Activated naive CD4-positive, alpha-beta T cell treated with anti-CD3 and anti-CD28 coated beads, Interleukin-2, amount 10 ng/mL, durations not matched to agents 7 days and 5 days (primary cell): Measurements from ENCODE around the gene CDK7.
"Not testable (repeated sequence)": the region's sequence is repeated elsewhere in the genome, so short reads cannot be mapped to it uniquely, and the experiment has no call there.

ENCODE experiments used
- CTCF ChIA-PET: fragments of 350-600 bp; sonication (Branson Sonifier 250); formaldehyde crosslinking; loops from one replicate; lab custom pipeline; 2021; ENCODE audit warnings: antibody characterized with exemption; lab: Charles Lee
- DNase-seq: peaks from one replicate; pipeline ENCODE4 v3.0.0-alpha.2; 2020
- H3K27ac Mint-ChIP-seq: one replicate; pipeline ENCODE4 v1.8.0; 2021; ENCODE audit warnings: mild to moderate bottlenecking, moderate library complexity, mixed read lengths
- H3K27me3 Mint-ChIP-seq: one replicate; pipeline ENCODE4 v1.8.0; 2021; ENCODE audit warnings: mild to moderate bottlenecking, mixed read lengths
- H3K36me3 Mint-ChIP-seq: one replicate; pipeline ENCODE4 v1.8.0; 2021; ENCODE audit warnings: mixed read lengths
- H3K4me1 Mint-ChIP-seq: one replicate; pipeline ENCODE4 v1.8.0; 2021; ENCODE audit warnings: mixed read lengths
- H3K4me3 Mint-ChIP-seq: one replicate; pipeline ENCODE4 v1.8.0; 2021; ENCODE audit warnings: mild to moderate bottlenecking, moderate library complexity, mixed read lengths
- H3K9me3 Mint-ChIP-seq: one replicate; pipeline ENCODE4 v1.8.0; 2021; ENCODE audit warnings: mixed read lengths

The CDK7 gene

DNA sequence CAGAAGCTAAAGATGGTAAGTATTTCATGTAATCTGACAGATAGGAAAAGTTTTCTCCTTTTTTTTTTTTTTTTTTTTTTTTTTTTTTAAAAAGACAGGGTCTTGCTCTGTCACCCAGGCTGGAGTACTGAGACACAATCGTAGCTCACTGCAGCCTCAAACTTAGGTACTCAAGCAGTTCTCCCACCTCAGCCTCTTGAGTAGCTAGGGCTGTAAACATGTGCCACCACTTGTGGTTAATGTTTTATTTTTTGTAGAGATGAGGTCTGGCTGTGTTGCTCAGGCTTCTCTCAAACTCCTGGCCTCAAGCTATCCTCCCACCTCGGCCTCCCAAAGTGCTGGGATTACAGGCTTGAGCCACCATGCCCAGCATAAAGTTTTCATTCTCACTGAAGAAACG lies 17.8 kb downstream of the CDK7 start:
- Mint-ChIP-seq H3K36me3 (peaks cover 18% of the 10 kb centered on the region), H3K4me3 (no peak overlapping the region), H3K27me3 (no peaks in the 10 kb centered on the region)

DNA sequence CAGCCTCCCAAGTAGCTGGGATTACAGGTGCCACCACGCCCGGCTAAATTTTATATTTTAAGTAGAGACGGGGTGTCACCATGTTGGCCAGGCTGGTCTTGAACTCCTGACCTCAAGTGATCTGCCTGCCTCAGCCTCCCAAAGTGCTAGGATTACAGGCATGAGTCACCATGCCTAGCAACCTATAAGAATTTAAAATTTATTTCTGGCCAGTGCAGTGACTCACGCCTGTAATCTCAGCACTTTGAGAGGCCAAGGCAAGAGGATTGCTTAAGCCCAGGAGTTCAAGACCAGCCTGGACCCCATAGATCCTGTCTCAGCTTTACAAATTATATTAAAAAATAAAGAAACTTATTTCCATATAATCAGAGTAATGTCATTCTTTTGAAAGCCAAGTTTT lies 21.3 kb downstream of the CDK7 start:
- CTCF ChIA-PET = interaction anchor here (1.4 kb wide), 1 partner anchor 81 kb away, joined by 3 read pairs; no protein-coding TSS in a partner anchor
- not testable (repeated sequence) for DNase-seq

More for the DNA sequence above, 17.8 kb downstream of the CDK7 start:
- CTCF ChIA-PET = interaction anchor here (1.0 kb wide), 1 partner anchor 159 kb away, joined by 3 read pairs; the partner anchor contains the start of gene SLC30A5
- H3K9me3 Mint-ChIP-seq = peaks cover 5% of the 10 kb centered on the region
- no peaks in the 10 kb centered on the region for H3K4me1 Mint-ChIP-seq
- no peak overlapping the region for H3K27ac Mint-ChIP-seq
- no peak for DNase-seq

DNA sequence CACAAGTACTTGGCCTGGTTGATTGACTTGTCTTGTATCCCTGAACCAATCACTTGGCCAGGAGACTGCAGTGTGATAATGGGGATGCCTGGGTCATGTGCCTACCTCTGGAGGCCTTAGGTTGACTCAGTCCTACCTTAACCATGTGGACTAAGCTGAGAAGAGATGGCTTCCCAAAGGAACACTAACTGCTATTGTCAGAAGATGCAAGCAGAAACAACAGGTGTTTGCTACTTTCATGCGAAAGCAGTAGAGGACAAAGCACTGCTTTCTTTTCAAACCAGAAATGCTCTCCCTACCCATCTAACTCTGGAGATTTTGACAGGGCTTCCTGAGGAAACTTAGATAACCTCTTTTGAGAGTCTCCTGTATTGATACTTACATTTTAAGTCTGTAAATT lies 22.9 kb downstream of the CDK7 start:
- H3K4me3 Mint-ChIP-seq = no peak overlapping the region
- peaks cover 24% of the 10 kb centered on the region for H3K36me3 Mint-ChIP-seq
- no peak for DNase-seq
- H3K27me3 Mint-ChIP-seq = no peaks in the 10 kb centered on the region
- no peak overlapping the region for H3K27ac Mint-ChIP-seq
- CTCF ChIA-PET = no interaction called here
- H3K9me3 Mint-ChIP-seq = no peaks in the 10 kb centered on the region
- H3K4me1 Mint-ChIP-seq = no peaks in the 10 kb centered on the region

More for the DNA sequence above, 21.3 kb downstream of the CDK7 start:
- H3K27ac Mint-ChIP-seq, H3K9me3 Mint-ChIP-seq, H3K4me3 Mint-ChIP-seq, H3K27me3 Mint-ChIP-seq, H3K4me1 Mint-ChIP-seq: not testable (repeated sequence)
- peaks cover 14% of the 10 kb centered on the region for H3K36me3 Mint-ChIP-seq

DNA sequence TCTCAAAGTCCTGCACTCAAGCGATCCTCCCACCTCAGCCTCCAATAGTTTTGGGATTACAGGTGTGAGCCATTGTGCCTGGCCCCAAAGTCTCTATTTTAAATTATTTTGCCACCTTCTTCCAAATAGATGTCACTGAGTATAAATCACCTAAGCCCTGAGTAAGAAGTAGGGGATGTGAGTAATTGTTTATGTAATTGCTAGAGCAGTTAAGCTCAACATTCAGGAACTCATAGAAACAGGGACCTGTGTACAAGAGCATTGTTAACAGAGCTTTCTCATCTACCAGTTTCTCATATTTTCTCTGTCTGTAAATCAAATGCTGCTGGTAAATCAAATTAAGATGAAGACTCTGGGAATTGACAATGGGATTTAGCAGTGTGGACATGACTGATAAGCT lies 26.3 kb downstream of the CDK7 start:
- DNase-seq = no peak
- Mint-ChIP-seq H3K27ac (no peak overlapping the region), H3K9me3 (no peaks in the 10 kb centered on the region), H3K4me3 (no peak overlapping the region), H3K36me3 (peaks cover 38% of the 10 kb centered on the region), H3K27me3 (no peaks in the 10 kb centered on the region), H3K4me1 (no peaks in the 10 kb centered on the region)
- CTCF ChIA-PET = no interaction called here

DNA sequence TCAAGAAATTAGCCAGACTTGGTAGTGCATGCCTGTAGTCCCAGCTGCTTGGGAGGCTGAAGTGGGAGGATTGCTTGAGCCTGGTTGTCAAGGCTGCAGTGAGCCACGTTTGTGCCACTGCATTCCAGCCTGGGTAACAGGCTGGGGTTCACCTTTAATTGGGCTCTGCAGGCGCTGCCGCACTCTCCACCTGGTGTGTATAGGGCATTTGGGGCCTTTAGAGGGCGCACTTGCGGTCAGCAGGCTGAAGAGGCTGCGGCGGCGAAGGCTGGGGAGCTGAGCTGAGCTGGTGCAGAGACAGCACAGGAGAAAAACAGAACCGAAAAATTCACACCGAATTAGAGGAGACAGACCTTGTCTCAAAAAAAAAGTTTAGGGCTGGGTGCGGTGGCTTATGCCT lies 31.2 kb downstream of the CDK7 start:
- Mint-ChIP-seq H3K36me3 (peaks cover 41% of the 10 kb centered on the region), H3K4me1 (no peaks in the 10 kb centered on the region), H3K27me3 (no peaks in the 10 kb centered on the region), H3K9me3 (no peaks in the 10 kb centered on the region), H3K4me3 (no peak overlapping the region), H3K27ac (no peak overlapping the region)
- no peak for DNase-seq
- CTCF ChIA-PET = no interaction called here

DNA sequence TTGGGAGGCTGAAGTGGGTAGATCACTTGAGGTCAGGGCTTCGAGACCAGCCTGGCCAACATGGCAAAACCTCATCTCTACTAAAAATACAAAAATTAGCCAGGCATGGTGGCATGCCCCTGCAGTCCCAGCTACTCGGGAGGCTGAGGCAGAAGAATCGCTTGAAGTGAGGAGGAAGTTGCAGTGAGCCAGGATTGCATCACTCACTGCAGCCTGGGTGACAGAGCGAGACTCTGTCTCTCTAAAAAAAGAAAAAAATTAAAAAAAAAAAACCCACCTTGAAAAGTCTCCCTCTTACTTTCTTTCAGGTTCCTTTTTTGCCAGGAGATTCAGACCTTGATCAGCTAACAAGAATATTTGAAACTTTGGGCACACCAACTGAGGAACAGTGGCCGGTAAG lies 34.2 kb downstream of the CDK7 start:
- H3K9me3 Mint-ChIP-seq = no peaks in the 10 kb centered on the region
- no peak for DNase-seq
- CTCF ChIA-PET = no interaction called here
- H3K27me3 Mint-ChIP-seq = no peaks in the 10 kb centered on the region
- peaks cover 10% of the 10 kb centered on the region for H3K4me1 Mint-ChIP-seq
- H3K36me3 Mint-ChIP-seq = peaks cover 32% of the 10 kb centered on the region
- no peak overlapping the region for H3K4me3 Mint-ChIP-seq
- H3K27ac Mint-ChIP-seq = no peak overlapping the region

DNA sequence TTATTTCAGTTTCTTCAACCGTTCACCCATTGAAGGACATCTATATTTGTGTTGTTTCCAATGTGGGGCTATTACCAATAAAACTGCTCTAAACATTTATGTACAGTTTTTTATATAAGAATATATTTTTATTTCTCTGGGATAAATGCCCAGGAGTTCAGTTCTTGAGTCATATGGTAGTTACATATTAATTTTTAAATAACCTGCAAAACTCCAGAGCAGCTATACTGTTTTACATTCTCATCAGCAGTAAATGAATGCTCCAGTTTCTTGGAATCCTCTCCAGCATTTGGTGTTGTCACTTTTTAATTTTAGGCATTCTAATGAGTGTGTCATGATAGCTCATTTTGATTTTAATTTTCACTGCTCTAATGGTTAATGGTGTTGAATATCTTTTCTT lies 36.2 kb downstream of the CDK7 start:
- Mint-ChIP-seq H3K9me3 (no peaks in the 10 kb centered on the region), H3K4me3 (no peak overlapping the region), H3K4me1 (peaks cover 10% of the 10 kb centered on the region), H3K27ac (no peak overlapping the region), H3K36me3 (peaks cover 32% of the 10 kb centered on the region), H3K27me3 (no peaks in the 10 kb centered on the region)
- no peak for DNase-seq
- CTCF ChIA-PET = no interaction called here

DNA sequence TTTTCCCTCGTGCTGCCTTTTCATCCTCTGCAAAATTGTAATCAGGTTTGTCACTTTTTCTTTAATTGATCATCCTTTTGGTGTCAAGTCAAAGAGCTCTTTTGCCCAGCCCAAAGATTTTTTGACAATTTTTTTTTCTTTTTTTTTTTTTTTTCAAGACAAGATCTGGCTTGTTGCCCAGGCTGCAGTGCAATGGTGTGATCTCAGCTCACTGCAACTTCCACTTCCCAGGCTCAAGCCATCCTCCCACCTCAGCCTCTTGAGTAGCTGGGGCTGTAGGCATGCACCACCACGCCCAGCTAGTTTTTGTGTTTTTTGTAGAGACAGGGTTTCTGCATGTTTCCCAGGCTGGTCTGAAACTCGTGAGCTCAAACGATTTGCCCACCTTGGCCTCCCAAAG lies 36.7 kb downstream of the CDK7 start:
- DNase-seq = no peak
- CTCF ChIA-PET = no interaction called here
- Mint-ChIP-seq H3K27me3 (no peaks in the 10 kb centered on the region), H3K27ac (no peak overlapping the region), H3K4me3 (no peak overlapping the region), H3K9me3 (no peaks in the 10 kb centered on the region), H3K4me1 (peaks cover 10% of the 10 kb centered on the region), H3K36me3 (peaks cover 36% of the 10 kb centered on the region)

DNA sequence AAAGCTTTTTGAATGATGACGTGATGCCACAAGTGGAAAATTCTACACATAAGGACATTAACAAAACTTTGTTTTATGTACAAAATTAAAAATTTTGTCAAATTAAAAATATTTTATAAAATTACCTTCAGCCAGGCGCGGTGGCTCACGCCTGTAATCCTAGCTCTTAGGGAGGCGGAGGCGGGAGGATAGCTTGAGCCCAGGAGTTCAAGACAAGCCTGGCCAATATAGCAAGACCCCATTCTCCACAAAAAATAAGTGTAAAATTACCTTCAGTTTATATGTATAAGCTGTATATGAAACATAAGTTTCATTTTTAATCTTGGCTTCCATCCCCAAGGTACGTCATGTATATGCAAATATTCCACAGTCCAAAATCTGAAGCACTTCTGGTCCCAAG lies 40.9 kb downstream of the CDK7 start:
- H3K36me3 Mint-ChIP-seq = peaks cover 41% of the 10 kb centered on the region
- H3K27me3 Mint-ChIP-seq = no peaks in the 10 kb centered on the region
- CTCF ChIA-PET = no interaction called here
- no peak overlapping the region for H3K4me3 Mint-ChIP-seq
- H3K4me1 Mint-ChIP-seq = peaks cover 10% of the 10 kb centered on the region
- no peaks in the 10 kb centered on the region for H3K9me3 Mint-ChIP-seq
- DNase-seq = no peak
- no peak overlapping the region for H3K27ac Mint-ChIP-seq

DNA sequence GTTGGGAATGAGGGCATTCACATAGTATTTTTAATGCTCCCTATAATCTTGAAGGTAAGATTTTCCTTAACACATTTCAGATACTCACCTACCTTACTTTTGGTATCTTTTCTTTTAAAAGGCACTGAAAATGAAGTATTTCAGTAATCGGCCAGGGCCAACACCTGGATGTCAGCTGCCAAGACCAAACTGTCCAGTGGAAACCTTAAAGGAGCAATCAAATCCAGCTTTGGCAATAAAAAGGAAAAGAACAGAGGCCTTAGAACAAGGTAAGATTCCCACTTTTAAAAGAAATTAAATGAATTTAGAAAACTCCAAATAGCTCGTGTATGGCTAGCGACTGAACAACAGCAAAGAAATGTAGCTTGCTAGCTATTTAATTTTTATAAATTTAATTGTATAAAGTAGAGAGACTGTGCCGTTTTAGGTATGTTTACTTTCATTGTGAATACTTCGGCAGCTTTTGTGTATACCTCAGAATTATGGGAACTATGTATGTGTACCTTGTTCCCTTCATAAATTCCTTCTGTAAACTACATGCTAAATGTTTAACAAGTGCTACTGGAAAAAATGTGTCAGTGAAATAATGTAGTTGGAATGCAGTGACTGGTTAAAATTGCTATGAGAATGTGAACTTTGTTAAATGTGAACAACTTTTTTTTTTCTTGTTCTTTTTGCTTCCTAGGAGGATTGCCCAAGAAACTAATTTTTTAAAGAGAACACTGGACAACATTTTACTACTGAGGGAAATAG lies 41.9 kb downstream of the CDK7 start:
- H3K27me3 Mint-ChIP-seq = no peaks in the 10 kb centered on the region
- DNase-seq = no peak
- peaks cover 8% of the 10 kb centered on the region for H3K4me1 Mint-ChIP-seq
- H3K4me3 Mint-ChIP-seq = no peak overlapping the region
- no peaks in the 10 kb centered on the region for H3K9me3 Mint-ChIP-seq
- peak overlapping the region; percentile 49 for H3K27ac Mint-ChIP-seq
- peaks cover 40% of the 10 kb centered on the region for H3K36me3 Mint-ChIP-seq
- CTCF ChIA-PET = no interaction called here

DNA sequence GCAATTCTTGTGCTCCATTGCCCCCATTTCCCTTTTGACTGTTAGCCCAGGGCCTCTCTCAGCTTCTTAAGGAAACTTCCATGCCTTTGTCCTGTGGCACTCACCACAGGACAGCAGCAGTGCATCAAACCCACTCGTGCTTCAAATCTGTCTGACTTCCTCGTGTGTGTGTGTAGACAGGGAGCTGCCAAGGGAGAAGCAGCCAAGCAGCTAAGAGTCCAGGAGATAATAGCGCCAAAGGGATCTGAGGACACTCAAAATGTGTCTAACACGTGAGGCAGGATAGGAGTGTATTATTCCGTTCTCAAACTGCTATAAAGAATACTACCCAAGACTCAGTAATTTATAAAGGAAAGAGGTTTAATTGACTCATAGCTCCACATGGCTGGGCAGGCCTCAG lies 44.8 kb downstream of the CDK7 start:
- CTCF ChIA-PET = no interaction called here

DNA sequence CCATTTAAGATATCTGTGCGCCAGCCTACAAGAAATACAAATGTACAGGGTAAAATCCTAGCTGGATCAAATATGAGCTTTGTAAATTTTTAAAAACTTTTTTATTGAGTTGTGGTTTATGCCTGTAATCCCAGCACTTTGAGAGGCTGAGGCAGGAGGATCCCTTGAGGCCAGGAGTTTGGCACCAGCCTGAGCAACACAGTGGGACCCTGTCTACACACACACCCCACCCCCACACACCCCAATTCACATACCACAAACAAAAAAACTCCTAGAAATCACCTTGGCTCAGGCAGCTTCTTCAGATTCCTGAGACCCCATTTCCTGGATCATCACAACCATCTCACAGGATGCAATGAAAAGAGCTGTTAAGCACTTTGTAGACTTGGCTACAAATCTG lies 46.4 kb downstream of the CDK7 start:
- Mint-ChIP-seq H3K36me3 (peaks cover 40% of the 10 kb centered on the region), H3K4me3 (no peak overlapping the region), H3K9me3 (no peaks in the 10 kb centered on the region), H3K27ac (no peak overlapping the region), H3K27me3 (no peaks in the 10 kb centered on the region), H3K4me1 (no peaks in the 10 kb centered on the region)
- DNase-seq = no peak
- CTCF ChIA-PET = no interaction called here

More for the DNA sequence above, 44.8 kb downstream of the CDK7 start:
- no peaks in the 10 kb centered on the region for H3K9me3 Mint-ChIP-seq
- H3K36me3 Mint-ChIP-seq = peaks cover 35% of the 10 kb centered on the region
- no peaks in the 10 kb centered on the region for H3K4me1 Mint-ChIP-seq
- H3K4me3 Mint-ChIP-seq = no peak overlapping the region
- no peaks in the 10 kb centered on the region for H3K27me3 Mint-ChIP-seq
- H3K27ac Mint-ChIP-seq = no peak overlapping the region
- no peak for DNase-seq

DNA sequence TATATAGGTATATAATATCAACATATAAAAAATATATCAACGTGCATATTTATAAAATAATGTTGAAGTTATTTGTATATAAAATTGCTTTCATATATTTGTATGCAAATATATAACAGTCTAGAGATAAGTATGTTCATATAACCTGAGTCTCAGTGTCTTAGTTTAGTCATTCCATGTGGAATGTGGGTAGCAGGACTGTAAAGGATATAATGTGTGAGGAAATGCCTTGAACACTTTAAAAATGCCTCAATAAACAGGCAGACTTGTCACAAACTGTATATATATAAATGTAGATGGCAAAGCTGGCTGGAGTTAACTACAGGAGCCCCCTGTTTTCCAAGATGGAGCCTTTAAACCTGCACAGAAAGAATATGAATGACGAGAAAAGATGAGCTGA lies 49.5 kb downstream of the CDK7 start:
- H3K27ac Mint-ChIP-seq = no peak overlapping the region
- no peaks in the 10 kb centered on the region for H3K9me3 Mint-ChIP-seq
- no peak overlapping the region for H3K4me3 Mint-ChIP-seq
- no peak for DNase-seq
- H3K4me1 Mint-ChIP-seq = no peaks in the 10 kb centered on the region
- no peaks in the 10 kb centered on the region for H3K27me3 Mint-ChIP-seq
- CTCF ChIA-PET = no interaction called here
- H3K36me3 Mint-ChIP-seq = peaks cover 27% of the 10 kb centered on the region

DNA sequence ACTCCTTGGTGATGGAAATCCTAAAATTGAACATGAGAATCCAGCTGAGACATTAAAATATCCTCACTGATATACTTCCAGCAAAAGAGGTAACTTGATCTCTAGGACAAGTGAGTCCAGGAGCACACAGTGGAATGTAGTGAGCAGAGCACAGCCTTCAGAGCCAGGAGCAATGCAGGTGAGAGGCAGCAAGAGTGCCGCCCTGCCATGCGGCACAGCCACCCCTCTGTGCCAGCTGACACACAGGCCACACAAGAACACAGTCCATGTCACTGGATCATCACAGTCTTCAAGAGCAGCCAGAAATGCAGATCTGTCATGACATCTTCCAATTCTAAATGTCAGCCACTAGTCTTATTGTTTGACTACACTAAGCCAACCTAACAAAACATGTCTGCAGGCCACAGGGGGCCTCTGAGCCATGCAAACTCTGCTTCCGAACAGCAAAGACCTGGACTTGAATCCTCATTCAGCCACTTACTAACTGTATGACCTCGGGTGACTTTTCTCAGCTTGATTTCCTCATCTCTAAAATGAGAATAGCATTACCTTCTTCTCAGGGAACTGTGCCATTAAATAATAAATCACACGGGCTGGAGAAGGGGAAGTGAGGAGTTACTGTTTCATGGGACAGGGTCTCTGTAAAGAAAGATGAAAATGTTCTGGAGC lies 50.9 kb downstream of the CDK7 start:
- no peaks in the 10 kb centered on the region for H3K9me3 Mint-ChIP-seq
- no peaks in the 10 kb centered on the region for H3K4me1 Mint-ChIP-seq
- H3K4me3 Mint-ChIP-seq = no peak overlapping the region
- no peak overlapping the region for H3K27ac Mint-ChIP-seq
- H3K27me3 Mint-ChIP-seq = no peaks in the 10 kb centered on the region
- peaks cover 20% of the 10 kb centered on the region for H3K36me3 Mint-ChIP-seq
- no peak for DNase-seq
- CTCF ChIA-PET = no interaction called here

DNA sequence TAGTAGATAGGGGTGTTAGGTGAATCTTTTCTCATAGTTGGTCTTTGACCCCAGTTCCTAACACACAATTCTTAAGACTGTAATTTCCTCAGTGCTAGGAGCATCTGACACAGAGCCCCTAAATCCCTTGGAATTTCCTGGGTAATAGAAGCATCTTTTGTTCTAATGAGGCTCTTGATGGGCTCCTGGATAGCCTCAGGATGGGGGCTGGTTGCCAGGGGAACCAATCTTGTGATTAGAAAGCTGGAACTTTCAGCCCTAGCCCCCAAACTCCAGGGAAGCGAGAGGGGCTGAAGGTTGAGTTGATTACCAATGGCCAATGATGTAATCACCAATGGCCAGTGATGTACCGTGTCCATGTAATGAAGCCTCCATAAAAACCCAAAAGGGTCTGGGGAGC lies 53.4 kb downstream of the CDK7 start:
- CTCF ChIA-PET = no interaction called here
- Mint-ChIP-seq H3K27ac (no peak overlapping the region), H3K4me3 (no peak overlapping the region), H3K27me3 (no peaks in the 10 kb centered on the region), H3K4me1 (no peaks in the 10 kb centered on the region), H3K36me3 (peaks cover 11% of the 10 kb centered on the region), H3K9me3 (no peaks in the 10 kb centered on the region)
- DNase-seq = no peak
